ENCODE results near the gene PRCD.
A peak's percentile ranks its signal among the peaks of the same experiment; 100 is the strongest.

The PRCD gene

GRCh38 chr17:76539631-76540271, at the start of gene PRCD:
Gene PRCD (plus strand): TSS chr17:76540044. CDS start chr17:76540142, 98 bp downstream.
- no peak for DNase-seq (ENCODE audit: low read depth in 3 of 3, low spot score in 1 of 3)

DNA sequence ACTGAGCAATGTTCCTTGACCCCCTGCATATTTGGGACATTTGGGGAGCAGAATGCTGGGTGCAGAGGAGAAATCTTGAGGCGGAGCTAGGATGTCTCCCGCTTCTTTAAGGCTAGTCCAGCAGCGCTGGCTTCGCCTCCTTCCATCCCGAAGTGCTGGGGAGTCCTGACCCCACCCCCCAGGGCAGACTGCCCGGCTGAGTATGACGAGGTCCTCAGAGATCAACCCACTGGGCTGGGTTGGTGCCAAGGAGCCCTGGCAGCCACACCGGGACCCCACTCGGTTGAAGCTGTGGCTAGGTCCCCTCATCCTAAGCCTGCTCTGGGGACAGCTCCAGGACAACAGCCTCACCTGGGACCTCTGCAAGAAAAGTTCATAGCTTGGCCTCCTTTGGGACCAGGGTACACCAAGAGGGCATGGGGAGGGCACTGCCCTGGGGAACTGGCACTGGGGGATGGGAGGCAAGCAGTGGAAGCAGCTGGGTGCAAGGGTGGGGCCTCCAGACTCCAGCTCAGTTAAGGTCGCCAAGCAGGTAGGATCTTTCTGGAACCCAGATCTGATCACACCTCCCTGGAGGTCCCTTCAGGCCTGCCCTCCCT, 49.6 kb upstream of the PRCD start:
- DNase-seq (ENCODE audit: low read depth in 3 of 3, low spot score in 1 of 3) = no peak

DNA sequence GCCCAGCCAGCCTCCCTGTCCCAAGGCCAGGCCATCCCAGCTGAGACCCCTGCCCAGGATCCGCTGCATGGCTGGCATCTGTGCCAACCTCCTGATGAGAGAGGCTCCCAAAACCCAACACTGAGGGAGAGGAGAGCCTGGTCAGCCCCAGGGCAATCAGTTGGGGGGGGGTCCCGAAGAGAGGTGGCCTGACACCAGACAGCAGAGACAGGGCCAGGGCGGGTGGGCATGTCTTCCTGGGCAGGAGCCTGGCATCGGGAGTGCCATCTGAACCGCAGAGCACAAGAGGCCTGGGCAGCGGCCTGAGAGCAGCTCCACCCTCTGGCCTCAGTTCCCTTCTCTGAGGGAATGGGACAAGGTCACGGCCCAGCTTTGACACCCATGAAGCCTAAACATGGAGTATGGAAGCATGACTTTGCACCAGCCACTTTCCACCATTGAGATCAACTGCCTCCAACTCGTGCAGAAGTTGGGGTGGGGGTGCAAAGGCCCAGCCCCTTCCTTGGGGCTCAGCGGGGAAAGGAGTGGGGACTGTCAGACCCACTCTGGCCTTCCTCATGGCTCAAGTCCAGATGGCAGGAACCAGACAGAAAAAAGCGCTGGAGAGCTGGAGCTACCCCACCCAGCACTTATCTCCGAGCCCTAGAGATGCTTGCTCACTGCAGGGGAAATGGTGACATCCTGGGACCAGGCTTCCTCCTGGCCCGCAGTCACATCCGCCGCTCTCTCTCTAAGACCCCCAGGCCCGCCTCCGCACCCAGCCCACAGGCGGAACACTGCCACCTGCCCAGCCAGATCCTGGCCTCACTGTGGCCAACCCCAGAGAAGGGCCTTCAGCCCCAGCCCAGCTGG, 48.3 kb upstream of the PRCD start:
- DNase-seq (ENCODE audit: low read depth in 3 of 3, low spot score in 1 of 3) = no peak

GRCh38 chr17:76492123-76492988, 47.5 kb upstream of the PRCD start:
- no peak for DNase-seq (ENCODE audit: low read depth in 3 of 3, low spot score in 1 of 3)

DNA sequence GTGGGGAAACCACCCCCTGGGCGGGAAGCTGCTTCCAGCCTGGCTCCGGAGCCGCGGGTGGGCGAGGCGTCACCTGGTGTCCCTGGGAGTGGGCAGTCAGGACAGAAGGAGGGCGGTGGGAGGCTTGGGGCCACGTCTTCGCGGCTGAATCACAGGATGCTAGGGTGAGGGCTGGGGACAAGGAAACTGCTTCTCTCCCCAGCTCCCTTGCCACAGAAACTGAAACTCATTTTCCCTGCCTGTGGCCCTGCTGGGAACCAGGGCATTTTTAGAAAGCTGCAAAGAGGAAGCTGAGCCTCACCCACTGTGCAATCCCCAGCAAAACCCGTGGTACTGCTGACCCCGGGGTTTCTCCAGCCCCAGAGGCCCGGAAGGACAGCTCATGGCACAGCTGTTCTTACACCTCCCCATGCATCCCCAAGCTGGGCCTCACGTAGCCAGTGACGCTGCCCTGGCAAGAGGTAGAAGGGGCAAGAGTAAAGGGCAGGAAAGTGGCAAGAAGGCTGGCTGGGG, 46.8 kb upstream of the PRCD start:
- no peak for DNase-seq (ENCODE audit: low read depth in 3 of 3, low spot score in 1 of 3)

DNA sequence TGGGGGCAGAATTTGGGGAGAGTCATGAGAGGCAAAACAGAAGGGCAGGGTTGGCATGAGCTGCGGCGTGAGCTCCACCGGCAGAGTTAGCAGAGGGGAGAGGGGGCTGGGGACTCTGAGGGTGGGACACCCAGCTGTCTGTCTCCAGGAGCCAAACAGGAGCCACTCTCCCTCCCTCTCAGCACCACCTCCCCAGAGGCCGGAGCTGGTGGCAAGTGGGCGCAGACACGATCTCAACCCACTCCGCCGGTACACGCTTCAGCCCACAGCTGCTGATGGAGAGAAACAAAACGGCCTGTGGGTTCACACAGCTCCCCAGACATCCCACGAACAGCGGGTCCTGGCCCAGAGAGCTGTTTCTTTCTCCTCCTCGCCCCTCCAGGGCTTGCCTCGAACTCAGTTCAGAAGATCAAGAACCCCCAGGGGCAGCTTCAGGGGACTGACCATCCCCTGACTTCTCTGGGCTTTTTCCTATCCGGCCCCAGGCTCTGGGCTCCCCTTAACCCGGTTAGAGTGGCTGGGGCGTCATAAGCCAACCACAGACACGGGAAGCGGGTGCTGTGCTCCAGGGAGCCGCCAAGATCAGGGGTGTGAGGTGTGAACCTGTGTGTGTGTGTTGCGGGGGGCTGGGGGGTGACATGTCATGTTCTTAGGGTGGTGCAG, 46.2 kb upstream of the PRCD start:
- no peak for DNase-seq (ENCODE audit: low read depth in 3 of 3, low spot score in 1 of 3)

DNA sequence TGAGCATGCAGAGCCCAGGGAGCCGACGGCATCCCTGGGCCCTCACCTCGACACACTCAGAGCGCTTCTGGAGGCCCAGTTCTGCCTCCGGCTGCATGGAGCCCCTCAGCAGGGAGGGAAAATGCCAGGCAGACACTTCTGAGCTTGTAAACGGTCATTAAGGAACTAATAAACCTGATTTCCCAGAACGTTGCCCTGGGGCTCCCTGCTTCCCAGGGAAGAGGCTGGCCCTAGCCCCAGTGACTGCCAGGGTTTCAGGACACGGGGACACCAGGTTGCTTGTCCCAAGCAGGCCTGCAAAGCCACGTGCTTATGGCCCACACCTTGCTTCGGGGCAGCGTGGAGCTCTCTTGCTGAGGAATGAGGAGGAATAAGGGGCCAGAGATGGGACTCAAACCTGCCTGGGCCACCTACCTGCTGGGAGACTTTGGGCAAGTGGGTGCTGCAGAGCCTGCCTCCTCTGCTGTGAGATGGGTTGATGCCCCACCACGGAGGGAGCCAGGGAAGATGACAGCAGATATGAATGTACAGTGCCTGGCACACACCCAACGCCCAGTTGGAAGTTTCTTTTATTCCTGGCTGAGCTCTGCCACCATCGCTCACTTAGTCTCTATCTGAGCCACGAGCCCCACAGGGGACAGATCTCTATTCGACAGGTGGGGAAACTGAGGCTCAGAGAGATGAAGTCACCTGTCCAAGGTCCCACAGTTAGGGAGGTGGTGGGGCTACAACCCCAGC, 44.0 kb upstream of the PRCD start:
- no peak for DNase-seq (ENCODE audit: low read depth in 3 of 3, low spot score in 1 of 3)

DNA sequence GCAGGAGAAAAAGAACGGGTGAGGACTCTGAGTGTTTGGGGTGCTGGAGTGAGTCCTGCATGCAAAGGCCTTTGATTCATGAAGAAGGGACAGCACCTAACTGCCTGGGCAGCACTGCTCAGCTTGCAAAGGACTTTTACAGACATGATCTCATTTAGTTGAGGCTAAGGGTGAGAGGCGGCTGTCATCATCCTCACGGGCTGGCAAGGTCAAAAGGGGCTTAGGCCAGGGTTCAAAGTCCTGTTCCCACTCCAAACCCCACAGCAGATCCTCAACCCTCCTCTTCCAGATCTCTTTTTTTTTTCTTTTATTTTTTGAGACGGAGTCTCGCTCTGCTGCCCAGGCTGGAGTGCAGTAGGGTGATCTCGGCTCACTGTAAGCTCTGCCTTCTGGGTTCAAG, 43.4 kb upstream of the PRCD start:
- no peak for DNase-seq (ENCODE audit: low read depth in 3 of 3, low spot score in 1 of 3)

- no peak for DNase-seq (ENCODE audit: low read depth in 3 of 3, low spot score in 1 of 3)
Measured at GRCh38 chr17:76497699-76497978, 42.2 kb upstream of the PRCD start.

GRCh38 chr17:76497979-76498875, 41.6 kb upstream of the PRCD start:
- no peak for DNase-seq (ENCODE audit: low read depth in 3 of 3, low spot score in 1 of 3)

DNA sequence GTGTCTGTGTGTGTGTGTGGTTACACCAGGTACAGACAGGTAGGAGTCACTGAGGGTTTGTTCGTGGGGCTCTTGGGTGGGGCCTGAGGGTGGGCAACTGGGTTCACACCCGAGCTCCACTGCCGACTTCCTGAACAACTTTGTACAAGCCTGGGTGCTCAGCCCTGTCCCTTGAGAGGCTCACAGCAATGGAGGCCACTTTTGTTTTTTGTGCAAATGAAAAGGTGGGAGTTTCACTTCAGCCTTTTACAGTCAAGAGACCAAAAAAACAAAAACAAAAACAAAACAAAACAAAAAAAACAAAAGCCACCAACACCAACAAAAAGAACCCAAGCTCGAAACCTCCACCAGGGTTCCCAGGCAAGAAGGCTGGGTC, 41.0 kb upstream of the PRCD start:
- no peak for DNase-seq (ENCODE audit: low read depth in 3 of 3, low spot score in 1 of 3)

- DNase-seq (ENCODE audit: low read depth in 3 of 3, low spot score in 1 of 3) = no peak
Measured at GRCh38 chr17:76499267-76499667, 40.6 kb upstream of the PRCD start.

- DNase-seq (ENCODE audit: low read depth in 3 of 3, low spot score in 1 of 3) = no peak
Measured at GRCh38 chr17:76500074-76500746, 39.6 kb upstream of the PRCD start.

DNA sequence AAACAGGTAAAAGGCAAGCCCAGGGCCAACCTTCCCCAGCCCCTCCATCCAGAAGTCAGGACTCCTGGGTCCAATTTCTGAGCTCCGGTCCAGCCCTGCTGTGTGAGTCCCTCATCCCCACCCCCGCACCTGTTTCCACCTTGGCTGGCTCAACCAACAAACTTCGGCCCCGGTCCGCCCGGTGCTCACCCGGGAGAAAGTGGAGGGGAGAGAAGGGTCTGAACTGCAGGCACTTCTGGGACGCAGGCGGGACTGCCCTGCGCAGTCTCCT, 39.2 kb upstream of the PRCD start:
- no peak for DNase-seq (ENCODE audit: low read depth in 3 of 3, low spot score in 1 of 3)

DNA sequence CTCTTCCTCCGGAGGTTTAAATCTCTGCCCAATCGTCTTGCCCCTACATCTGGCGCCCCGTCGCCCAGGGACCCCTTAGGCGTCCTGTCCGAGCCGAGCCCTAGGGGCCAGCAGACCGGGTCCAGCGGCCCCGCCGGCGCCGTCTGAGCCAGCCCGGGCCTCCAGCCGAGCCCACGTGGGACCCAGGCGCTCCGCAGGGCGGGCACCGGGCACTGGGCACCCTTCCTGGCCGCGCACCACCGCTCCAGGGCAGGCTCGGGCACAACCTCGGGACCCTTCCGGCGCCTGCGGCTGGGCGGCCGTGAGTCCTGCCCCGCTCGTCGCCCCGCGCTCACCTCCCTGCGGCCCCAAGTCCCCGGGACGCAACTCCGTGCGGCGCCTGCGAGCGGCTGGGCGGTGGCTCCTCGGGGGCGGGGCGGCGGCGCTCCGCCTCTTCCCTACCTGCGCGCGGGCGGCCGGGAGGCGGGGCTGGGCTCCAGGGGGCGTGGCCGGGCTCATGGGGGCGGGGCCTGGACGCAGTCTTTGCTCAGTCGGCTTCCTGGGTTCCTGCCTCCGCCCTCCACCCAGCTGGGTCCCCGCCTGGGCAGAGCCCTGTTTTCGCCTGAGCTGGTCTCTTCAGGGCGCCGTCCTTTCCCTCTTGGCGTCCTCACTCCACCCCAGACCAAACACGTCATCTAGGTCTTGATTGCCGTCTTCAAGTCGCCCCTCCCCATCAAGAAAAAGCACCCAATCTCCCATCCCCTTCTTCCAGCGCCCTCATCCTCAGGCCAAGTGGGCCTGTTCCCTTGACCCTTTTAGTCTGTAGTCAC, 38.6 kb upstream of the PRCD start, which contains the start of gene RHBDF2:
RHBDF2 (minus strand) TSS at position 406 of the 809 bp plus-strand sequence. CDS start 19,899 bp downstream, outside the sequence.
- peak; percentile 92 to 99 (median 97) for DNase-seq (ENCODE audit: low read depth in 3 of 3, low spot score in 1 of 3)

DNA sequence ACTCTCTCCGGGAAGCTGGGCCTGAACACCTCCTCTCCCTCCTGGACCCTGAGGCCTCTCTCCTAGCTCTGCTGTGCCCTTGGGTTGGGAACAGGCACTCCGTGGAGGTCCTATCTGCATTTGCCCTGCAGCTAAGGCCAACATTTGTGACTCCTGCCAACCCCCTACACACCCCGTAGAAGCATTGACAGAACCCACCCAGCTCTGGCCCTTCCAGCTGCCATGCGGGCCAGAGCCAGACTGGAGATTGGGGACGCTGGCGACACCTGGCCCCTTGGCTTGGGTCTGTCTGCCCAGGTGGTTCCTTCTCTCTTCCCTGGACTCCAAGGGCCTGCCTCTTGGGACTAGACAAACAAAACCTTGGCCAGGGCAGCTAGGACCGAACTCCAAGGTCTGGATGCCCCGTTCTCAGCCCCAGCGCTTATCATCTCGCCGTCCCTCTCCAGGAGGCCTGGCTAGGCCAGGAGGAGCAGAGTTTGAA, 38.0 kb upstream of the PRCD start:
- DNase-seq (ENCODE audit: low read depth in 3 of 3, low spot score in 1 of 3) = no peak

DNA sequence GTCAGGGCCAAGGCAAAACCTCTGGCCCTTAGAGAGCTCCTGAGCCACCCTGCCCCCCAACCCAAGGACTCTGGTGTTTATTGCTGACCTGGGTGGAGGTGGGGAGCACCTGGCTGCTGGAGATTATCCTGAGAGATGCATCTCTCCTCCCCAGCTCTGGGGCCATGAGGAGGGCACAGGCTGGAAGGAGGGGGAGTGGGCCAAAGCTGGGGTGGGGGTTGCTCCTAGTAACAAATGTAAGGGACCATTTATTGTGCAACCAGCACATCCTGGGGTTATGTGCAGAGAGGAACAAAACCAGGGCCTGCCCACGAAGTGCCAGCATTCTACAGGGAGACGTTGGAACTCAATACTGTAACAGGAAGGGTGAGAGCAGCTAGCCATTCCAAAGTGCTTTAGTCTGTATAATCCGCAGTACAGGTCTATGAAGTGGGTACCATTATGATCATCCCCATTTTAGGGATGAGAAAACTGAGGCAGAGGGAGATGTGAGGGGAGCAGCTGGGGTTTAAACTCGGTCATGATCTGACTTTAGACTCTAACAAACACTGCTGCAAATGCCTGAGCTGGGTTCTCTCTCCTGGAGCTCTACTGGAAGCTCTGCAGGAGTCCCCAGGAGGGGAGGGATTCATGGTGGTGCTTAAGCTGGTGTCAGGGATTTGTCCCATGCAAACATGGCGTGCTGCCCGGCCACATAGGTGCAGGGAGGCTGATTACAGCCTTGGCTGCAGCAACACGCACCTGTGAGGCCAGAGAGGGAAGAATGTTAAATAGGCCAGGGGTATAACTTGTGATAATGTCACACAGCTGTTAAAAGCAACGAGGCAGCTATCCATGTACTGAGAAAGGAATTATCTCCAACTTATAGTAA, 37.3 kb upstream of the PRCD start:
- no peak for DNase-seq (ENCODE audit: low read depth in 3 of 3, low spot score in 1 of 3)

All from stimulated activated CD4-positive, alpha-beta T cell treated with anti-CD3 and anti-CD28 coated beads, TNF-alpha, amount 100 ng/mL, for 1 hour (primary cell).